PFSK-1 (cell line): Measurements from ENCODE around the gene PRR18.

Experiments used
- FOXP2 ChIP-seq: optimal IDR thresholded peaks from 2 replicates; pipeline ENCODE3; 2011; ENCODE audit warnings: borderline replicate concordance, control low read depth, inconsistent platforms; ENCODE audit not compliant: insufficient read depth; ENCODE audit errors: extremely low read length, extremely low read depth
- POLR2AphosphoS5 ChIP-seq: IDR thresholded peaks from 2 replicates; pipeline ENCODE4 v1.6.1; 2012; ENCODE audit warnings: low read depth, mild to moderate bottlenecking, control low read depth, low read length, moderate library complexity
- REST ChIP-seq, 2 experiments: IDR thresholded peaks; 2 replicates each; pipeline versions ENCODE4 v1.6.1 to v1.8.0; 2011 to 2012; ENCODE audit warnings: low read depth in 2 of 2, low read length in 2 of 2, control low read depth in 1 of 2, inconsistent platforms in 1 of 2, mild to moderate bottlenecking in 1 of 2, moderate library complexity in 1 of 2; ENCODE audit not compliant: insufficient read depth in 1 of 2
- SIN3A ChIP-seq: IDR thresholded peaks from 2 replicates; pipeline ENCODE4 v1.6.1; 2012; ENCODE audit warnings: mild to moderate bottlenecking, low read length, moderate library complexity, borderline replicate concordance; ENCODE audit not compliant: insufficient read depth
- TAF1 ChIP-seq: IDR thresholded peaks from 2 replicates; pipeline ENCODE4 v1.6.1; 2012; ENCODE audit warnings: low read length, control low read depth, borderline replicate concordance; ENCODE audit not compliant: insufficient read depth

Gene PRR18

GRCh38 chr6:166285233-166285632 is 23.0 kb downstream of the PRR18 start:
- no peak for TF ChIP-seq REST (IDR thresholded peaks at IDR 0.05; ENCODE audit: insufficient read depth in 1 of 2, low read depth in 2 of 2, low read length in 2 of 2)

GRCh38 chr6:166284640-166285039 is 23.6 kb downstream of the PRR18 start:
- no peak for TF ChIP-seq FOXP2
- no peak for TF ChIP-seq REST (IDR thresholded peaks at IDR 0.05; ENCODE audit: insufficient read depth in 1 of 2, low read depth in 2 of 2, low read length in 2 of 2)
- no peak for TF ChIP-seq TAF1
- no peak for TF ChIP-seq SIN3A
- TF ChIP-seq POLR2AphosphoS5, result no peak

- TF ChIP-seq SIN3A, result no peak
- no peak for TF ChIP-seq TAF1
- no peak for TF ChIP-seq POLR2AphosphoS5
- TF ChIP-seq FOXP2, result no peak
- no peak for TF ChIP-seq REST (IDR thresholded peaks at IDR 0.05; ENCODE audit: insufficient read depth in 1 of 2, low read depth in 2 of 2, low read length in 2 of 2)
These were observed 25.7 kb downstream of the PRR18 start for GRCh38 chr6:166282394-166283032.

DNA sequence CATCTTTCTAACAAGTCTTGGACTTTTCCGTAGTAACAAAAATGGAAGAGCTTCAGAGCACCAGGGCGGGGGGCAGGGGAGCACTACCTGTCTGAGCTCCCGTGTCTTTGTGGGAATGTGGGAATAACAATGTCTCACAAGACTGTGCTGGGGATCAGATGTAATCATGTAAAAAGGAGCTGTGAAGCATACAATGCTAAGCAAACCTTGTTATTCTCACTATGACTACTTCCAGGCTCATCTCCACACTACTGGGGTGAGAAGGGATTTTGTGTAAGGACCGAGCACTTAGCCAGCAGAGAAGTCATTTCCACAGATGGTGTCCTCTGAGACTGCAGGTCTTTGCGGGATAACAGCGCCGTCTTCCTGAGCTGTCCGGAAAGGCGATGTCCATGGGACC is 27.1 kb downstream of the PRR18 start:
- TF ChIP-seq TAF1 (no peak), FOXP2 (no peak), SIN3A (no peak), POLR2AphosphoS5 (no peak), REST (IDR thresholded peaks at IDR 0.05; ENCODE audit: insufficient read depth in 1 of 2, low read depth in 2 of 2, low read length in 2 of 2) (no peak)

GRCh38 chr6:166279393-166279679 is 28.9 kb downstream of the PRR18 start:
- no peak for TF ChIP-seq REST (IDR thresholded peaks at IDR 0.05; ENCODE audit: insufficient read depth in 1 of 2, low read depth in 2 of 2, low read length in 2 of 2)
- TF ChIP-seq TAF1, result no peak
- TF ChIP-seq FOXP2, result no peak
- TF ChIP-seq SIN3A, result no peak
- no peak for TF ChIP-seq POLR2AphosphoS5
